Ovary (tissue), 10 donors: ENCODE measurements around the gene ARGLU1. TPM values are rescaled to one million over a fixed set of nuclear protein-coding genes. Genes with fewer than 3 reads are reported as not detected.

Source experiments
- DNase-seq, 5 donors: peaks; one replicate each; pipeline ENCODE4 v3.0.0-alpha.2; 2019 to 2020
- H3K27ac ChIP-seq, 2 donors: fragments of 200-600 bp; one replicate each; pipeline versions ENCODE4 v1.5.1 to v1.8.0; 2019 to 2022
- H3K27me3 ChIP-seq: fragments of 200-600 bp; one replicate; pipeline ENCODE4 v1.8.0; 2022
- H3K36me3 ChIP-seq: fragments of 200-600 bp; sonication (generic); one replicate; pipeline ENCODE4 v1.5.1; 2019
- H3K4me1 ChIP-seq: one replicate; pipeline ENCODE4 v1.8.1; 2013; ENCODE audit warnings: mild to moderate bottlenecking, moderate library complexity; ENCODE audit not compliant: insufficient read depth
- H3K4me3 ChIP-seq: fragments of 200-600 bp; sonication (generic); one replicate; pipeline ENCODE4 v1.5.1; 2017
- H3K9me3 ChIP-seq, 2 donors: fragments of 200-600 bp in 1 of 2; sonication (generic) in 1 of 2; one replicate each; pipeline versions ENCODE4 v1.5.1 to v1.8.1; 2013 to 2019; ENCODE audit warnings: mild to moderate bottlenecking in 1 of 2, moderate library complexity in 1 of 2
- CTCF ChIP-seq, 3 donors: fragments of 450-650 bp in 2 of 3; fragments of 200-600 bp in 1 of 3; IDR thresholded peaks; one replicate each; pipeline versions ENCODE4 v1.5.1 to v1.8.0; 2016 to 2022; ENCODE audit warnings: antibody characterized with exemption in 3 of 3, mild to moderate bottlenecking in 1 of 3
- EP300 ChIP-seq: sonication (generic); formaldehyde crosslinking; IDR thresholded peaks from one replicate; pipeline ENCODE4 v1.6.1; 2017; ENCODE audit warnings: antibody characterized with exemption
- POLR2A ChIP-seq: fragments of 450-650 bp; IDR thresholded peaks from one replicate; pipeline ENCODE4 v1.6.1; 2017; ENCODE audit warnings: antibody characterized with exemption, mild to moderate bottlenecking, moderate library complexity
- WGBS, 3 donors: extraction: QIAGEN DNeasy Blood & Tissue Kit in 1 of 3; methylation state at CpG; one replicate each; pipeline versions ENCODE4 v1.1.5 to v1.1.7; 2013 to 2017; 5-methylcytosine and 5-hydroxymethylcytosine counted together
- intact Hi-C, 4 donors: fragments of 100-400 bp; cut with DNase I; formaldehyde crosslinking; loops; one replicate each; pipeline versions ENCODE4 v1.11.0 to v1.15.1; 2022 to 2023
- long read RNA-seq, 3 donors: library from polyadenylated mRNA in 2 of 3; unstranded in 2 of 3; transcript quantifications; one replicate each; pipeline ENCODE4 v2.0.0 and lab custom pipeline, GENCODE V29; 2021 to 2026
- polyA plus RNA-seq, 2 donors: library from polyadenylated mRNA; stranded (reverse); fragments of 200-250 nt in 1 of 2; fragments of 350-450 nt in 1 of 2; fragmentation: Illumina TruSeq in 1 of 2; extraction: RNeasy Lipid Tissue Mini Kit (QIAGEN cat#74804) in 1 of 2; gene quantifications; one replicate each; pipeline ENCODE4 v1.2.3, GENCODE V29; 2013 to 2014
- total RNA-seq, 7 donors: library from RNA; depleted of rRNA in 2 of 7; stranded (reverse); fragments of >200 nt in 2 of 7; fragmentation: NEBNext Ultra II Directional in 3 of 7; extraction: Animal tissue kit (Norgen Biotek cat#: 25700) in 3 of 7; gene quantifications; one replicate each; pipeline versions ENCODE4 v1.1.0 to v1.2.4, GENCODE V29; 2016 to 2023
- donor health status: DM: no; HTN: no; CAD: no; lungs with moderate emphysema.
- donor health status: DM: no; HTN: no; CAD: no.
- donor health status: Bipolar disorder and iron deficiency.
- donor health status: DM: yes; HTN: yes; CAD: no.
- donor health status: DM: no; HTN: no; CAD: no.
- donor health status: DM: yes; HTN: yes; CAD: no.

ARGLU1 gene
- total RNA-seq (100 to 1,000 TPM in 2 of 7 donors, 10 to 100 TPM in 5; 72.6 to 136 (median 76.8) TPM), polyA plus RNA-seq (100 to 1,000 TPM in 1 of 2 donors, 10 to 100 TPM in 1; 72.5 to 108 TPM)
- long read RNA-seq, donor 1, full-length matches to known transcripts = 113 of 163 reads
- long read RNA-seq, donor 1, partial matches to known transcripts = 36 of 163 reads
- long read RNA-seq, donor 1, other reads (novel, unspliced or antisense) = 14 of 163 reads
- long read RNA-seq, donor 2, full-length matches to known transcripts = 42 of 177 reads
- long read RNA-seq, donor 2, partial matches to known transcripts = 135 of 177 reads
- long read RNA-seq, donor 2, other reads (novel, unspliced or antisense) = 0 of 177 reads
- long read RNA-seq, donor 3, full-length matches to known transcripts = 105 of 116 reads
- long read RNA-seq, donor 3, partial matches to known transcripts = 8 of 116 reads
- long read RNA-seq, donor 3, other reads (novel, unspliced or antisense) = 3 of 116 reads

GRCh38 chr13:106567474-106568298 lies at the start of gene ARGLU1:
TSS of gene ARGLU1 (minus strand) at chr13:106568137. CDS start at chr13:106567919, 218 bp downstream.
- no peaks in the 10 kb centered on the region for H3K9me3 ChIP-seq
- no peaks in the 10 kb centered on the region for H3K36me3 ChIP-seq
- TF ChIP-seq POLR2A (peak; percentile 97), EP300 (no peak), CTCF (IDR thresholded peaks at IDR 0.05) (peak in 1 of 3 donors; percentile 26)
- H3K4me1 ChIP-seq = peaks cover 10% of the 10 kb centered on the region
- peak; percentile 93 to 98 (median 96) for DNase-seq
- H3K27me3 ChIP-seq = no peaks in the 10 kb centered on the region
- 0 to 1% (median 1%) methylated on average over 81 to 108 of the region's 108 CpGs for WGBS, 3 donors
- intact Hi-C loops = no loop called here
- peak within 1 kb of the TSS; percentile 89 to 90 for H3K27ac ChIP-seq
- peak within 1 kb of the TSS; percentile 85 for H3K4me3 ChIP-seq

- H3K36me3 ChIP-seq = no peaks in the 10 kb centered on the region
- TF ChIP-seq CTCF (IDR thresholded peaks at IDR 0.05) = no peak
- TF ChIP-seq POLR2A = no peak
- no peak for TF ChIP-seq EP300
- intact Hi-C loops = no loop called here
- no peak overlapping the region for H3K4me3 ChIP-seq
- no peaks in the 10 kb centered on the region for H3K27me3 ChIP-seq
- H3K4me1 ChIP-seq = peaks cover 4% of the 10 kb centered on the region
- no peak for DNase-seq
- H3K27ac ChIP-seq = no peak overlapping the region
- 89 to 90% (median 90%) methylated on average over 3 of the region's 3 CpGs for WGBS, 3 donors
- no peaks in the 10 kb centered on the region for H3K9me3 ChIP-seq
Observed at GRCh38 chr13:106617561-106617960, 49.6 kb upstream of the ARGLU1 start.

GRCh38 chr13:106616729-106617128 lies 48.8 kb upstream of the ARGLU1 start:
- Histone ChIP-seq H3K9me3 (no peaks in the 10 kb centered on the region), H3K27ac (no peak overlapping the region), H3K27me3 (no peaks in the 10 kb centered on the region), H3K4me1 (peaks cover 4% of the 10 kb centered on the region), H3K36me3 (no peaks in the 10 kb centered on the region), H3K4me3 (no peak overlapping the region)
- 95 to 99% (median 97%) methylated on average over 3 of the region's 3 CpGs for WGBS, 3 donors
- intact Hi-C loops = no loop called here
- no peak for DNase-seq
- TF ChIP-seq POLR2A (no peak), CTCF (IDR thresholded peaks at IDR 0.05) (no peak), EP300 (no peak)

GRCh38 chr13:106614874-106615273 lies 46.9 kb upstream of the ARGLU1 start:
- TF ChIP-seq POLR2A (no peak), CTCF (IDR thresholded peaks at IDR 0.05) (no peak), EP300 (no peak)
- DNase-seq = no peak
- H3K9me3 ChIP-seq = no peaks in the 10 kb centered on the region
- peaks cover 4% of the 10 kb centered on the region for H3K4me1 ChIP-seq
- intact Hi-C loops = no loop called here
- no peak overlapping the region for H3K27ac ChIP-seq
- 89 to 96% (median 95%) methylated on average over 4 of the region's 4 CpGs for WGBS, 3 donors
- H3K4me3 ChIP-seq = no peak overlapping the region
- H3K36me3 ChIP-seq = no peaks in the 10 kb centered on the region
- H3K27me3 ChIP-seq = no peaks in the 10 kb centered on the region
